Right lobe of liver (tissue), 4 donors: Measurements from ENCODE around the gene LYPD4.

Experiments
- POLR2A ChIP-seq: fragments of 450-650 bp; IDR thresholded peaks from one replicate; pipeline ENCODE4 v1.6.1; 2017; ENCODE audit warnings: antibody characterized with exemption, mild to moderate bottlenecking
- TF ChIP-seq, protein P1 (sequence below), 4 donors: fragments of 200-600 bp in 3 of 4; fragments of 450-650 bp in 1 of 4; IDR thresholded peaks; one replicate each; pipeline versions ENCODE4 v1.5.1 to v1.8.0; 2016 to 2022; ENCODE audit warnings: antibody characterized with exemption in 4 of 4, mild to moderate bottlenecking in 2 of 4
- donor health status: DM: no; HTN: no; CAD: no.
- donor health status: DM: no; HTN: no; CAD: no.
- donor health status: DM: no; HTN: yes; CAD: no.

DNA sequence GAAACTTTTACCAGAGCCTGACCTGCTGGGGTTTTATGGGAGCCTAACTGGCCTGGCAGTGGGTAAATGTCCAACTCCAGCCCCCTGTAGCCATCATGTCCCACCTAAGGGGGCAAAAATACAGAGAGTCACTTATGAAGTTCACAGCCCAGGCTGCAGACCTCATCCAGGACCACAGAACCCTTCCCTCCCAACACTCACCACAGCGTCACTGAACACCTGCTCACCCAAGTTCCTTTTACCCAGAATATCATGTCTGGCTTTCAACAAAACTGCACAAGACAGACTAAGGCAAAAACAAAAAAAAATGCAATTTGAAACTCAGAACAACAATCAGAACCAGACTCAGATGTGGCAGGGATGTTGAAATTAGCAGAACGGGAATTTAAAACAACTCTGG, 41.7 kb downstream of the LYPD4 start:
- TF ChIP-seq, protein P1, sequence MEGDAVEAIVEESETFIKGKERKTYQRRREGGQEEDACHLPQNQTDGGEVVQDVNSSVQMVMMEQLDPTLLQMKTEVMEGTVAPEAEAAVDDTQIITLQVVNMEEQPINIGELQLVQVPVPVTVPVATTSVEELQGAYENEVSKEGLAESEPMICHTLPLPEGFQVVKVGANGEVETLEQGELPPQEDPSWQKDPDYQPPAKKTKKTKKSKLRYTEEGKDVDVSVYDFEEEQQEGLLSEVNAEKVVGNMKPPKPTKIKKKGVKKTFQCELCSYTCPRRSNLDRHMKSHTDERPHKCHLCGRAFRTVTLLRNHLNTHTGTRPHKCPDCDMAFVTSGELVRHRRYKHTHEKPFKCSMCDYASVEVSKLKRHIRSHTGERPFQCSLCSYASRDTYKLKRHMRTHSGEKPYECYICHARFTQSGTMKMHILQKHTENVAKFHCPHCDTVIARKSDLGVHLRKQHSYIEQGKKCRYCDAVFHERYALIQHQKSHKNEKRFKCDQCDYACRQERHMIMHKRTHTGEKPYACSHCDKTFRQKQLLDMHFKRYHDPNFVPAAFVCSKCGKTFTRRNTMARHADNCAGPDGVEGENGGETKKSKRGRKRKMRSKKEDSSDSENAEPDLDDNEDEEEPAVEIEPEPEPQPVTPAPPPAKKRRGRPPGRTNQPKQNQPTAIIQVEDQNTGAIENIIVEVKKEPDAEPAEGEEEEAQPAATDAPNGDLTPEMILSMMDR (IDR thresholded peaks at IDR 0.05), result no peak
- no peak for TF ChIP-seq POLR2A
